ENCODE measurements around the gene GPR143.

GPR143 gene

GRCh38 chrX:9759337-9759736 lies 6.3 kb downstream of the GPR143 start (continued):
- TF ChIP-seq ZBTB10 (tag by site-specific recombination; IDR thresholded peaks at IDR 0.05) (no peak), ZNF670 (tag by site-specific recombination; IDR thresholded peaks at IDR 0.05; ENCODE audit: low read depth) (no peak), ZNF488 (tag by site-specific recombination; IDR thresholded peaks at IDR 0.05) (no peak), ZNF146 (tag by site-specific recombination; IDR thresholded peaks at IDR 0.05) (no peak), MZF1 (tag by site-specific recombination; IDR thresholded peaks at IDR 0.05; ENCODE audit: borderline replicate concordance) (no peak)

- POLR2A ChIA-PET, result no interaction called here
- no peak for TF ChIP-seq ZSCAN4 (tag by site-specific recombination; IDR thresholded peaks at IDR 0.05)
- TF ChIP-seq ZNF18 (tag by site-specific recombination; IDR thresholded peaks at IDR 0.05), result no peak
- no peak for TF ChIP-seq ZNF830 (tag by site-specific recombination; IDR thresholded peaks at IDR 0.05; ENCODE audit: low read depth)
- no peak for TF ChIP-seq ZNF629 (tag by site-specific recombination; IDR thresholded peaks at IDR 0.05)
- CTCF ChIA-PET, result no interaction called here
- H3K4me3 ChIP-seq (ENCODE audit: low read depth, low read length), result no peak overlapping the region
- H3K9me3 ChIP-seq (ENCODE audit: control insufficient read depth, insufficient read depth, low read depth, low read length), result no peaks in the 10 kb centered on the region
- H3K36me3 ChIP-seq (ENCODE audit: control insufficient read depth in 2 of 2, insufficient read depth in 1 of 2, low read length in 2 of 2), result no peaks in the 10 kb centered on the region
- H3K27ac ChIP-seq (ENCODE audit: extremely low read depth, low read depth, low read length), result no peak overlapping the region
- H3K4me1 ChIP-seq (ENCODE audit: control insufficient read depth, insufficient read depth, low read length), result no peaks in the 10 kb centered on the region
These were observed 7.5 kb downstream of the GPR143 start for GRCh38 chrX:9758021-9758638.

GRCh38 chrX:9757366-9757765 lies 8.3 kb downstream of the GPR143 start:
- H3K4me1 ChIP-seq (ENCODE audit: control insufficient read depth, insufficient read depth, low read length), result no peaks in the 10 kb centered on the region
- no peaks in the 10 kb centered on the region for H3K36me3 ChIP-seq (ENCODE audit: control insufficient read depth in 2 of 2, insufficient read depth in 1 of 2, low read length in 2 of 2)
- ChIA-PET CTCF (no interaction called here), POLR2A (no interaction called here)
- no peak overlapping the region for H3K27ac ChIP-seq (ENCODE audit: extremely low read depth, low read depth, low read length)
- no peaks in the 10 kb centered on the region for H3K9me3 ChIP-seq (ENCODE audit: control insufficient read depth, insufficient read depth, low read depth, low read length)
- H3K4me3 ChIP-seq (ENCODE audit: low read depth, low read length), result no peak overlapping the region
- TF ChIP-seq ZNF202 (tag by site-specific recombination; IDR thresholded peaks at IDR 0.05; ENCODE audit: borderline replicate concordance) (no peak), ZSCAN4 (tag by site-specific recombination; IDR thresholded peaks at IDR 0.05) (no peak), CTCF (tag by site-specific recombination; IDR thresholded peaks at IDR 0.05) (no peak), ZBTB10 (tag by site-specific recombination; IDR thresholded peaks at IDR 0.05) (no peak), ZNF571 (tag by site-specific recombination; IDR thresholded peaks at IDR 0.05) (no peak), ZNF558 (tag by site-specific recombination; IDR thresholded peaks at IDR 0.05) (no peak)

All from HEK293 (cell line).